ENCODE measurements around the gene EHD1. TPM values are rescaled to one million over a fixed set of nuclear protein-coding genes. Genes with fewer than 3 reads are reported as not detected.
A peak's percentile ranks its signal among the peaks of the same experiment; 100 is the strongest.

EHD1 gene
- total RNA-seq, 1 donor from 2014 or later = 64.5 TPM

- ATAC-seq = peak; percentile 16
- DNase-seq (ENCODE audit: low spot score) = no peak
- intact Hi-C loops (cut with DNase I) = no loop called here
These were observed 2.0 kb upstream of the EHD1 start for GRCh38 chr11:64880240-64881001.

DNA sequence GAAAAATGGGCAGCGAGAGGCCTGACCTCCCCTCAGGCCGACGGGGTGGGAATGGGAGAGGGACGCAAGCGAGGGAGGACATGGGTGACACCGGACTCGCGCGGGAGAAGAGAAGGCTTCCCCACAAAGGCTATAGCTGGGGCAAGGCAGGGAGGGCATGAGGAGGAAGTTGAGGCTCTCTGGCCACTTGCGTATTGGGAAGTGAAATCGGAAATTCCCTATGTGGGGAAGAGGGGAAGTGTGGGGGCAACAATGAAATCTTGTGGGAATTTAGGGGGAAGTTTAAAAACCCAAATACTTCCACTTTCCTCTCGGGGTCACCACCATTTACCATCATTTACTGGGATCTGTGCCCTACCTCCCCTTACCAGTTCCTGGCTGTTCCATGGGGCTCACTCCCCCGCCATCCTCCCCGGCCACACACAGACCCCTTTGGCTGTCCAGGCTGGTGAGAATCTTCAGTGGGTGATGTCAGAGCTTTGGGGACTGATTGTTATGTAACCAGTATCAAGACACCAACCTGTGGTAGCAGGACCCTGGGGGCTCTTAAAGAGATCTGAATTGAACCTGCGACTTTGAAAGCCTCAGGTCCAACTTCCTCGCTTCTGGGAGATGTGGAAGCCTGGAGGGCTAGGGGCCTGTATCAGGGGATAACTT is 951 bp upstream of the EHD1 start:
- DNase-seq (ENCODE audit: low spot score) = no peak
- intact Hi-C loops (cut with DNase I) = no loop called here
- ATAC-seq = peak; percentile 3

DNA sequence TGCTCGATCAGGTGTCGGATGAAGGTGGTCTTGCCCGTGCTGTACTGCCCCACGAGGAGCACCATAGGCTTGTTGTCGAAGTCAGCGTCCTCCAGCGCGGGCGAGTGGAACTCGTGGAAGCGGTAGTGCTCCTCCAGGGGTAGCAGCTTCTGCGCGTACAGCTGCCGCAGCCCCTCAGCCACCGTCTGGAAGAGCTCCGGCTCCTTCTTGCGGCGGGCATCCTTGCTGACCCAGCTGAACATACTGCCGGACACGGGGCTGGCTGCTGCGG is 263 bp downstream of the EHD1 start:
- peak; percentile 8 for ATAC-seq
- no peak for DNase-seq (ENCODE audit: low spot score)
- intact Hi-C loops (cut with DNase I) = no loop called here

DNA sequence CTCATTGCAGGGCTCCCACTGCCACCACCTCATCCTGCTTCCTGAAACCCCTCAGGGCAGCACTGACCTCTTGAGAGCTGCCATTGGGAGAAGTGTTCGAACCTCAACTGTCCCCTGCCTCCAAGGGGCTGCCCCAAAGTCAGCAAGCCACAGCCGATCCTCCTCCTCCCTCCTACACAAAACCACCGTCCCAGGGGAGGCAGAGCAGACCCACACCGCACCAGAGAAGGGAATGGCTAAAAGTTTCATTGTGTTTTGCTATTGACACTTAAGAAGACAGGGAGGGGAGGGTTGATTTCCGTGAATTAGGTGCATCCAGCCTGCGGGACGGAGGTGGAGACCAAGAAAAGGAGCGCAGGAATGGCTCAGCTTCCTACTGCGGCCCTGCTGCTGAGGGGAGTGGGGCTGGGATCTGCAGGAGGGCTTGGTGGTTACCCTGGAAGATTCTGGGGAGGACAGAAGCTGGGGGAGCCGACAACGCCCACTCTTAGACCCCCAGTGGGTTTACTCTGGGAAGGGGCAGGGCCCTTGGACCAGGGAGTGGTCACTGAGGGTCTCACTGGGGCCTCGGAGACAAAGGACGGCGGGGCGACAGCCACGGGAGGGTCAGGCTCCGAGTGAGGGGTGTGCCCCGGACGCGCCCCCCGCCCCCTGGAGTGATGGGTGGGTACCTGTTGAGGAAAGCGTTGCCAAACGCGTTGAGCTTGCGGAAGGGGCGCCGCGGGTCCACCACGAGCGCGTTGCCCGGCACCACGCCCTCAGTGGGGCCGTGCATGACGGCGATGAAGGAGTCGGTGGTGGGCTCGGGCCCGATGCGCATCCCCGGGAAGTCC is 815 bp downstream of the EHD1 start:
- peak; percentile 0 for ATAC-seq
- DNase-seq (ENCODE audit: low spot score) = peak; percentile 77
- intact Hi-C loops (cut with DNase I) = no loop called here

GRCh38 chr11:64876835-64877341 is 1.5 kb downstream of the EHD1 start:
- ATAC-seq (no peak), DNase-seq (ENCODE audit: low spot score) (no peak)
- intact Hi-C loops (cut with DNase I) = no loop called here

DNA sequence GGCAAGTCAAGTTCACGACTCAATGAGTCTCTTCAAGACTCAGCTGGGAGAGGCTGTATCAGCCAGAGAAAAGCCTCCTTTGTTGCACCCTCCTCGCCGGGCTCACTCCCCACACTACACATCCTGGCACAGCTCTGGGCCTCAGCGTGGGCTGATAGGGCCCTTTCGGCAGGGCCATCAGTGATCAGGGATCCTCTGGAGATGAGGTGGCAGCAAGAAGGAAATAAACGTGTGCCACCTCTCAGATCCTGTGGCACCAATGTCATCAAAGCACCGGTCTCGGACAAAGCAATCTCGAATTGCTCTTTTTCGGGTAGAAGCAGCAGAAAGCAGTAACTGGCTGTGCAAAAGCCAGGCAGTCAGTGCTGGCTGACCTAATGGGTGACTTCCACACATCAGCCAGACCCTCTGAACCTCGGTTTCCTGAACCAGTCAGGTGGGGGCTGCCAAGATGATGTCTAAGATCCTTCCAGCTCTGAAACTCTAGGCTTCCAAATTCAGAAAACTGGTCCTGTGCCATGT is 2.1 kb downstream of the EHD1 start:
- intact Hi-C loops (cut with DNase I) = no loop called here
- no peak for DNase-seq (ENCODE audit: low spot score)
- no peak for ATAC-seq

DNA sequence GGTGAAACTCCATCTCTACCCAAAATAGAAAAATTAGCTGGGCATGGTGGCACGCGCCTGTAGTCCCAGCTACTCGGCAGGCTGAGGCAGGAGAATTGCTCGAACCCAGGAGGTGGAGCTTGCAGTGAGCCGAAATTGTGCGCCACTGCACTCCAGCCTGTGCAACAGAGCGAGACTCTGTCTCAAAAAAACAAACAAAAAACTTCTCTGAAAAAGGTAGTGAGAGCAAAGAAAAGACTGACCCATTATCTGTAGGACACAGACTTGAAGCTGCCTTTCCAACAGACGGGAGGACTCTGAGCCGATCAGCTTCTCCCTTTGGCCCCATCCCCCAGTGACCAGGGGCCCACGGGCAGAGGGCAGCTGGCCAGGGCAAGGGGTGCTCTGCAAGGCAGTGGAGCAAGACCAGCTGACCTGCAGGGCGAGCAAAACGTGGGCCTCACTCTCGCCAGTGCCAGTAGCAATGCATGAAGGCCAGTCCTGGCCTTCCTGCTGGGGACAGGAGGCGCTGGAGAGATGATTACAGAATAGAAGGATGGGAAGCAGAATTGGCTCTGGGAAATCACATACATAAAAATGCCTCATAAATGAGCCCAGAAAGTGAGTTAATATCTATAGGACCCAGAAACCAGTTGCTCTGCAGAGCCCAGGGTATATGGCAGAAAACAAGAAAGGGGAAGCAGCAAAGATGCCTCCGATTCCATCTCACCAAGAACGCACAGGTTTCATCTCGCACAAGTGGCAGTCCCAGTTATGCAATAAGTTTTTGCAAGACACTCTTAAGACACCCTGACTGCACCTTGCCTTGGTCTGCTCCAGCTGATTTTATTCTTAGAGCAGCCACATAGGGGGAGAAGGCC is 2.8 kb downstream of the EHD1 start:
- ATAC-seq = no peak
- DNase-seq (ENCODE audit: low spot score) = no peak
- intact Hi-C loops (cut with DNase I) = no loop called here

DNA sequence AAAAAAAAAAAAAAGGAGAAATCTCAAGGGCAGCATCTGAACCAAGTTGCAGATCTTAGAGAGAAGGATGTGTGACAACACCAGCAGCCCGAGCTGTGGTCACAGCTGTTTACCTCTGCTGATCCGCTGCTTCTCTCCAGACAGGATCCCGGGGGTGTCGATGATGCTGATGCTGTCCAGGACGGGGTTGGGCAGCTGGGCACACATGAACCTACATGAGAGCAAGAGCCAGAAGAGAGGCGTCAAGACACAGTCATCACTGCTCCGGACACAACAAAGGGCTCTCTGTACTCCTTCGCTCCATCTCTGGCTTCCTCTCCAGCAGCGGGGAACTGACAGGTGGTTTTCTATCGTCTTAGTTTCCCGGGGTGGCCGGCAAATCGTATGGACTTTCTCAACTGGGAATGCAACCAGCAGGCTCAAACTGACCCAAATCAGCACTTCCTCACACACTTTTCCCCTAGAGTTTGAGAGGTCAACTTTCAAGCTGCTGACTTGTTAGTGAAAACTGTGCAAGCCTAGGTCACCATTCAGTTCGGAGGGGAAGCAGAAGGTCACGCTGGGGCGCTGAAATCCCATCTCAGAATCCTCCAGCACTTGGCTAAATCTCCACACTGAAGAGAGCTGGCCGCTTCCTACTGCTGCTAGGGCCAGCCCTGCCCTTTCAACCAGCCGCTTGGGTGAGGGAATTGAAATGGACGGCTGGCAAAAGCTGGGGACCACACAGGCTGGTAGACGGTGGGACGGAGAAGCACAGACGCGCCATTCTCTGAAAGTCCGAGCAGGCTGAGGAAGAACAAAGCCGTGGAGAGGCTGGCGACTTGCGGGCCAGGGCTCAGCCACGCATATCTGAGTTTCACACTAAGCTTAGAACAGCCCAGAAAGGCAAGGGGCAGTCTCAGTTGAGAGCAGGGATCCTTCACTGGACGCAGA is 3.8 kb downstream of the EHD1 start:
- ATAC-seq = peak; percentile 38
- intact Hi-C loops (cut with DNase I) = no loop called here

GRCh38 chr11:64872790-64873488 is 5.5 kb downstream of the EHD1 start:
- no peak for ATAC-seq
- intact Hi-C loops (cut with DNase I) = no loop called here

More for the DNA sequence above, 3.8 kb downstream of the EHD1 start:
- DNase-seq (ENCODE audit: low spot score) = no peak

DNA sequence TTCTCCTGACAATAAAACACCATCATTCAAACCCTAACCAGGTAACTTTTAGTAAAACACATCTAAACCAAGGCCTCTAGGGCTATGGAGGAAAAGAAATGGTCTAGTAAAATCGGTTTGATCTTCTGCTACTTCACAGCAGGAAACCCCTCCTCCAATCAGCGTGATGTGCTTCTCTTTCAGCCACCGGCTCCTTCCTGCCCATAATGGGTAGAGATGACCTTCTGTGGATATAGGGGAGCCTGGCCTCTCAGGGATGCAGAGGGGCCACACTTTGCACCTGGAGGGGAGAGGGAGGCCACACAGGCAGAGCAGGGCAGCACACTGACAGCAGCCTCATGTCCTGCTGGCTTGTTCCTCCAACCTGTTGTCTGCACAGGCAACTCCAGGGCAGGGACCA is 6.9 kb downstream of the EHD1 start:
- no peak for ATAC-seq
- DNase-seq (ENCODE audit: low spot score) = no peak
- intact Hi-C loops (cut with DNase I) = no loop called here

More at GRCh38 chr11:64872790-64873488, 5.5 kb downstream of the EHD1 start:
- no peak for DNase-seq (ENCODE audit: low spot score)

GRCh38 chr11:64870893-64871466 is 7.4 kb downstream of the EHD1 start:
- intact Hi-C loops (cut with DNase I) = no loop called here
- ATAC-seq = no peak

GRCh38 chr11:64870176-64870892 is 8.1 kb downstream of the EHD1 start:
- ATAC-seq = peak; percentile 54
- intact Hi-C loops (cut with DNase I) = no loop called here
- no peak for DNase-seq (ENCODE audit: low spot score)

More at GRCh38 chr11:64870893-64871466, 7.4 kb downstream of the EHD1 start:
- DNase-seq (ENCODE audit: low spot score) = no peak

DNA sequence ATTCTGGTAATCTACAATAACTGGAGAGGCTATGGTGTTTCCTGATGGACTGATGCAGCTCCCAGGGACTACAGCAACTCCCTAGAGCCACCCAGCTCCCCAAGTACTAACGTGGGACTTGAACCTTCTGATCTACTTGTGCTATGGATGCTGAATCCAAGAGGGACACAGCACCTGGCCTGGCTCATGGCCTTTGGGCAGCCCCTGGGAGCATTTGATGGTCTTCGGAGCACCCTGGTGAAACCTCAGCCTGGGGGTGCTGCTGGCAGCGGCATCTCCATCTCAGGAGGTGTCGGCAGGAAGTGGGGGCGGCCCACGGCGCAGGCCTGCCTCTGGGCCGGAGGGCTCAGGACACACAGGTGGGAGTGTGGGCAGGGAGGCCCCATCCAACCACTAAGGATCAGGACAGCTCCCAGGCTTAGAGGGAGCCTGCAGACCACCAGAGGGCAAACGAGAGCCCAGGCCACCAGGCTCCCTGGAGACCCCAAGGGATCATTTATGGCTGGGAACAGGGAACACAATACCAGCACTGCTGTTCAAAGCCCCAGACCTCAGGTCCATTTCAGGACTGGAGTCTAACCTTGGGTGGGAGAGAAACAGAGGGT is 8.7 kb downstream of the EHD1 start:
- intact Hi-C loops (cut with DNase I) = no loop called here
- peak; percentile 8 for ATAC-seq
- no peak for DNase-seq (ENCODE audit: low spot score)

DNA sequence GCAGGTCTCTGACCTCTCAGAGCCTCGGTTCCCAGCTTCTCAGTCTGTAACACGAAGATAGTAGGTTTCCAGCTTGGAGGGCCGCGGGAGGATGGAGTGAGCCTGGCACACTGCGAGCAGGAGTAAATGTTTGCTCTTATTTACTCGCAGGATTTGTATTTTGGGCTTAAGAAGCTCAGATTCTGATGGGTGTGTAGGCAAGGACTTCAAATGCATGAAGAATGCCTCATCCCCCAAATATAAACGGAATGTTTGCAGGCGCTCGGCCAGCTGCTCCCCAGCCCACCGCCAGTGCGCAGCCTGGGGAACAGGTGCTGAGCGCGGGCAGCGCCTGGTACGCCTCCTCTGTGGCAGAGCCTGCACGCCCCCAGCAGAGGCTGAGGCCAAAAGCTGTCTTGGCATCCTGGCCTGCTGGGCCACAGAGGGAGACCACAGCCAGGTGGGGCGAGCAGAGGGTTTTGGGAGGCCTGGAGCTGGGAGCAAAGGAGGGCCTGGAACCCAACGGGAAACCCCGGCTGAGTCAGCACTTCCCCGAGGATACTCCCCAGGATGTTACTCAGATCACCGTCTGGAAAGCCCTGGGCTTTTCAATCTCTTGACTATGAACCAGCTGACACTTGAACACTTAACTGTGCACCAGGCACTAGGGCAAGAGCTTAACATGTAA is 9.4 kb downstream of the EHD1 start:
- ATAC-seq (no peak), DNase-seq (ENCODE audit: low spot score) (no peak)
- intact Hi-C loops (cut with DNase I) = no loop called here

DNA sequence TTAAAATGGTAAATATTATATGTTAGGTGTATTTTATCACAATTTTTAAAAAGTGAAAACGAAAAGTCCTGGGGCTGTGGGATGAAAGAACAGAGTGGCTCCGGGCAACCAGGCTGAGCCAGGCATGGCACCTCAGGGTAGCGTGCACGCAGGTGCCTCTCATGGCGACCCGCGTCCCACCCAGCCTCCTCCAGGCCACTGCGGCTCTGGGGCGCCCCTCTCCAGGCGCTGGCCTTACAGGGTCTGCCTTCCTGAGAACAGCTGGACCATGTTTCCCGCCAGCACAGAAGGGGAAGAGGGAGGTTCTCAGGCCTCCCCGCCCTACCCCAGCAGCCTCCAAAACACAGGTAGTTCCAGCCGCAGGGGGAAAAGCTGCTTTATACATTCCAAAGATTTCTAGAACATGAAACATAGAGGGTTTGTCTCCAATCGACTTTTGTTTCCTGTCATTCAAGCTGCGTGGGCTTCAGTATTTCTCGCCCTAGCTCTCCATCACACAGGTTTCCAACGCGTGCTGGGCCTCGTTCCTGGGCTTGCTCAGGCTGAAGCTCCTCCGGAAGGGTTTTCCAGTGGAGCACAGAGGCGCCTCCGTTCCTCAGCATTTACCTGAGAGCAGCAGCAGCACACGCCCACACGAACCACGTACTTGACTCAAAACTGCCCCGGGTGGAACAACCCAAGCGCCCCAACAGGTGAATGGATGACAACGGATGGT is 10.5 kb downstream of the EHD1 start:
- DNase-seq (ENCODE audit: low spot score) (no peak), ATAC-seq (no peak)
- intact Hi-C loops (cut with DNase I) = no loop called here

Data from sciatic nerve (tissue), 2 donors.